HL-60 (cell line): ENCODE results near the gene SLC43A1.

Experiments used
- DNase-seq, 2 experiments: peaks; one replicate each; pipeline ENCODE4 v3.0.0-alpha.2; 2010 to 2020; ENCODE audit warnings: low read depth in 1 of 2, low spot score in 1 of 2
- H3K27ac ChIP-seq: fragments of 250-450 bp; sonication (Bioruptor Pico); replicated peaks from 2 replicates; pipeline ENCODE4 v1.5.1; 2020; ENCODE audit warnings: mild to moderate bottlenecking, moderate library complexity
- H3K27me3 ChIP-seq: fragments of 250-450 bp; sonication (Bioruptor Pico); 2 replicates; pipeline ENCODE4 v1.5.1; 2021; ENCODE audit warnings: mild to moderate bottlenecking, moderate library complexity; ENCODE audit not compliant: insufficient read depth, poor library complexity, severe bottlenecking
- H3K4me3 ChIP-seq: replicated peaks from 2 replicates; pipeline ENCODE4 v1.5.1; 2011; ENCODE audit warnings: mild to moderate bottlenecking, control low read depth, low read length; ENCODE audit not compliant: insufficient read depth
- CTCF ChIP-seq: IDR thresholded peaks from one replicate; pipeline ENCODE4 v1.5.1; 2011; ENCODE audit warnings: low read length, control low read depth, inconsistent platforms; ENCODE audit not compliant: insufficient read depth
- GABPA ChIP-seq: IDR thresholded peaks from 2 replicates; pipeline ENCODE4 v1.6.1; 2012; ENCODE audit warnings: low read depth
- POLR2AphosphoS5 ChIP-seq: IDR thresholded peaks from 2 replicates; pipeline ENCODE4 v1.6.1; 2012; ENCODE audit warnings: low read depth
- SPI1 ChIP-seq: IDR thresholded peaks from 2 replicates; pipeline ENCODE4 v1.6.1; 2012; ENCODE audit warnings: low read depth, mild to moderate bottlenecking, borderline replicate concordance
- TF ChIP-seq, protein P1 (sequence below): IDR thresholded peaks from 2 replicates; pipeline ENCODE4 v1.6.1; 2012; ENCODE audit warnings: low read depth; ENCODE audit not compliant: insufficient replicate concordance

Gene SLC43A1

GRCh38 chr11:57461841-57462489 is 53.5 kb downstream of the SLC43A1 start:
- H3K27me3 ChIP-seq, result no peaks in the 10 kb centered on the region
- TF ChIP-seq GABPA (no peak), POLR2AphosphoS5 (no peak), SPI1 (no peak), CTCF (no peak)
- TF ChIP-seq, protein P1, sequence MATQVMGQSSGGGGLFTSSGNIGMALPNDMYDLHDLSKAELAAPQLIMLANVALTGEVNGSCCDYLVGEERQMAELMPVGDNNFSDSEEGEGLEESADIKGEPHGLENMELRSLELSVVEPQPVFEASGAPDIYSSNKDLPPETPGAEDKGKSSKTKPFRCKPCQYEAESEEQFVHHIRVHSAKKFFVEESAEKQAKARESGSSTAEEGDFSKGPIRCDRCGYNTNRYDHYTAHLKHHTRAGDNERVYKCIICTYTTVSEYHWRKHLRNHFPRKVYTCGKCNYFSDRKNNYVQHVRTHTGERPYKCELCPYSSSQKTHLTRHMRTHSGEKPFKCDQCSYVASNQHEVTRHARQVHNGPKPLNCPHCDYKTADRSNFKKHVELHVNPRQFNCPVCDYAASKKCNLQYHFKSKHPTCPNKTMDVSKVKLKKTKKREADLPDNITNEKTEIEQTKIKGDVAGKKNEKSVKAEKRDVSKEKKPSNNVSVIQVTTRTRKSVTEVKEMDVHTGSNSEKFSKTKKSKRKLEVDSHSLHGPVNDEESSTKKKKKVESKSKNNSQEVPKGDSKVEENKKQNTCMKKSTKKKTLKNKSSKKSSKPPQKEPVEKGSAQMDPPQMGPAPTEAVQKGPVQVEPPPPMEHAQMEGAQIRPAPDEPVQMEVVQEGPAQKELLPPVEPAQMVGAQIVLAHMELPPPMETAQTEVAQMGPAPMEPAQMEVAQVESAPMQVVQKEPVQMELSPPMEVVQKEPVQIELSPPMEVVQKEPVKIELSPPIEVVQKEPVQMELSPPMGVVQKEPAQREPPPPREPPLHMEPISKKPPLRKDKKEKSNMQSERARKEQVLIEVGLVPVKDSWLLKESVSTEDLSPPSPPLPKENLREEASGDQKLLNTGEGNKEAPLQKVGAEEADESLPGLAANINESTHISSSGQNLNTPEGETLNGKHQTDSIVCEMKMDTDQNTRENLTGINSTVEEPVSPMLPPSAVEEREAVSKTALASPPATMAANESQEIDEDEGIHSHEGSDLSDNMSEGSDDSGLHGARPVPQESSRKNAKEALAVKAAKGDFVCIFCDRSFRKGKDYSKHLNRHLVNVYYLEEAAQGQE, result no peak
- no peak overlapping the region for H3K27ac ChIP-seq
- DNase-seq, result no peak
- no peak overlapping the region for H3K4me3 ChIP-seq

DNA sequence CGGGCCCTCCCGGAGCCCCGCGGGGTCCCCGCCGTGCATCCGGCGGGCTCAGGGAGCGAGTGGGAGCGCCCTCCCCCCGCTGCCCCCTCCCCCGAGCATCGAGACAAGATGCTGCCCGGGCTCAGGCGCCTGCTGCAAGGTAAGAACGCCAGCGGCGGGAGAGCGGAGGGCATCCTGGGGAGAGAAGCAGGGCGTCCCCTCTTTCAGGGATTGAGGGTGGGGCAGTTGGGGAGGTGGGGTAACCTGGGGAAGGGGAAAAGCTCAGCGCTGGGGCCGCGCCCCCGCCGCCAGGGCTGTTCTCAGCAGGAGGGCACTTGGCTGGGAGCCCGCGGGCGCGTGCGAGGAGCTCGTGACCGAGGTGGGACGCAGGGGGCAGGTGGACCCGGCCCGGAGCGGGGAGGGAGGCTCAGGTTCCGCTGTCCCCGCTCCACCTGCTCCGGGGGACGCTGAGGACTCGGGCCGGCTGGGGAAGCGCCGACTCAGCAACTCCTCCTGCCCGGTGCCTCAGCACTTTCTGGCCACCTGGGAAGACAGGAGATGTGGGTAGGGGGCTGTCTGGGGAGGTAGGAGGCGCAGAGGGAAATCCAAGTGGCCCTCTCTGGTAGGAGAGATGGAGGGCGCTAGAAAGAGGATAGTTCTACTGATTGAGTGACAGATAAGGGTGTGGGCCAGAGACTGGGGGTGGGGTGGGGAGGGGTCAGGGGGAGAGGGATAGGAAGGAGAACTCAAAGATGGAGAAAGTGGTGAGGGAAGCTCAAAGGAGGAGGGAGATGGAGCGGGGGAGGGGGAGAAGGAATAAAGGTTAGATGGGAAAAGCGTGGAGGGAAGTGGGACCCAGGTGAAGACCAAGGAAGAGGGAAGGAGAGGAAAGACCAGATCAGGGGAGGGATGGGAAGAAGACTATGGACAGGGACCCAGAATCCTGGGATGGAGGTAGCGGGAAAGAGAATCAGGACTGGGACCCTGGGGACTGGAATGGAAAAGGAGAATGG is 54.4 kb downstream of the SLC43A1 start:
- no peaks in the 10 kb centered on the region for H3K27me3 ChIP-seq
- H3K4me3 ChIP-seq, result peak overlapping the region; percentile 53
- H3K27ac ChIP-seq, result no peak overlapping the region
- TF ChIP-seq CTCF (no peak), GABPA (no peak), SPI1 (no peak), POLR2AphosphoS5 (no peak)
- TF ChIP-seq, protein P1, result no peak
- no peak for DNase-seq

- H3K27ac ChIP-seq, result no peak within 1 kb of the TSS
- H3K4me3 ChIP-seq, result peak within 1 kb of the TSS; percentile 53
- TF ChIP-seq SPI1 (no peak), POLR2AphosphoS5 (no peak), GABPA (no peak)
- TF ChIP-seq, protein P1, result no peak
- H3K27me3 ChIP-seq, result no peaks in the 10 kb centered on the region
- peak; percentile 69 to 72 for DNase-seq
Measured at GRCh38 chr11:57460022-57460757, 55.3 kb downstream of the SLC43A1 start, which contains the start of gene RTN4RL2. RTN4RL2 (plus strand) TSS chr11:57460528; CDS start chr11:57460866, 338 bp downstream.
